CD4-positive, CD25-positive, alpha-beta regulatory T cell (primary cell): ENCODE results near the gene CEP112. TPM values are rescaled to one million over a fixed set of nuclear protein-coding genes. Genes with fewer than 3 reads are reported as not detected.

Source experiments
- ATAC-seq, 2 donors: fragments of 150-1000 bp; cut with Tn5 transposase; one replicate each; pipeline ENCODE4 v1.10.0; 2021; ENCODE audit warnings: low read depth in 2 of 2, moderate number of reproducible peaks in 2 of 2, moderate library complexity in 1 of 2
- DNase-seq, 3 donors: peaks; one replicate each; pipeline versions ENCODE4 v3.0.0 to v3.0.0-alpha.2; 2012 to 2022; ENCODE audit warnings: mixed read lengths in 1 of 3
- H3K27ac ChIP-seq: one replicate; pipeline ENCODE4 v1.7.0; 2013; ENCODE audit warnings: mild to moderate bottlenecking, low read length; ENCODE audit not compliant: insufficient read depth, poor library complexity, severe bottlenecking
- H3K27me3 ChIP-seq: one replicate; pipeline ENCODE4 v1.7.0; 2013; ENCODE audit warnings: low read length; ENCODE audit not compliant: control insufficient read depth, insufficient read depth
- H3K36me3 ChIP-seq: one replicate; pipeline ENCODE4 v1.7.0; 2013; ENCODE audit warnings: mild to moderate bottlenecking, low read length, moderate library complexity; ENCODE audit not compliant: control insufficient read depth, insufficient read depth
- H3K4me1 ChIP-seq: 2 replicates; pipeline ENCODE4 v1.7.0; 2013; ENCODE audit warnings: mild to moderate bottlenecking, low read length; ENCODE audit not compliant: insufficient read depth, control insufficient read depth, poor library complexity, severe bottlenecking
- H3K4me3 ChIP-seq: one replicate; pipeline ENCODE4 v1.7.0; 2013; ENCODE audit warnings: low read depth, mild to moderate bottlenecking, low read length, moderate library complexity
- H3K9me3 ChIP-seq, 2 experiments: 1 replicate in 1 of 2; 2 replicates in 1 of 2; pipeline ENCODE4 v1.7.0; 2013; ENCODE audit warnings: low read length in 2 of 2, mild to moderate bottlenecking in 1 of 2, moderate library complexity in 1 of 2; ENCODE audit not compliant: control insufficient read depth in 2 of 2
- H3K27ac Mint-ChIP-seq, 3 donors: one replicate each; pipeline ENCODE4 v1.8.0; 2020 to 2022; ENCODE audit warnings: mild to moderate bottlenecking in 3 of 3, mixed read lengths in 3 of 3, moderate library complexity in 2 of 3
- H3K27me3 Mint-ChIP-seq: one replicate; pipeline ENCODE4 v1.8.0; 2022; ENCODE audit warnings: mild to moderate bottlenecking, mixed read lengths
- H3K36me3 Mint-ChIP-seq: one replicate; pipeline ENCODE4 v1.8.0; 2020; ENCODE audit warnings: mixed read lengths
- H3K4me1 Mint-ChIP-seq, 4 donors: one replicate each; pipeline ENCODE4 v1.8.0; 2020 to 2022; ENCODE audit warnings: mixed read lengths in 4 of 4, mild to moderate bottlenecking in 1 of 4
- H3K4me3 Mint-ChIP-seq, 4 donors: one replicate each; pipeline ENCODE4 v1.8.0; 2020 to 2022; ENCODE audit warnings: mild to moderate bottlenecking in 4 of 4, mixed read lengths in 4 of 4, moderate library complexity in 3 of 4
- H3K9me3 Mint-ChIP-seq, 7 donors: one replicate each; pipeline ENCODE4 v1.8.0; 2020 to 2022; ENCODE audit warnings: mixed read lengths in 7 of 7, mild to moderate bottlenecking in 3 of 7, moderate library complexity in 2 of 7
- polyA plus RNA-seq, 4 donors: library from polyadenylated mRNA; unstranded; fragments of 300-500 nt; fragmentation: Illumina TruSeq; gene quantifications; one replicate each; pipeline ENCODE4 v1.2.3, GENCODE V29; 2021
- total RNA-seq: library from RNA; stranded (reverse); gene quantifications from one replicate; pipeline ENCODE4 v1.2.3, GENCODE V29; 2022

CEP112 gene
- total and polyA plus RNA-seq, 5 donors from 2014 or later: 0.15 to 2.3 (median 0.54) TPM; not detected in 1

DNA sequence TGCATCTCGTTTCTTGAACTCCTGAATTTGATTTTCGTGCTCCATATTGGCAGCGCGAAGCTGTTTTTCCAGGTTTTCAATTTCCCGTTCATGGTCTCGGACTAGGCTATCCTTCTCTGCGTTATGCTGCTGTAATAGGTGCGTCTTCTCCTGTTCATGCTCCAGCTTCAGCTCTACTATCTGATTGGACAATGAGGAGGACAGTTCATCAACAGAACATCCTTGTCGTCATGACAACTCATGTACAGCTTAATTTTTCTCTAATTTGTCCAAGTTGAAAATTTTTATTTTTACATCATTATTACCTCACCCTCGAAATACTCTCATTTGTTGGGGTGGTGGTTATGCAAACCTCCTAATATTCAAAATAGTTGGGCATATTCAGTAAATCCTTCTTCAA, 289.8 kb downstream of the CEP112 start:
- H3K27me3 ChIP-seq: no peaks in the 10 kb centered on the region
- ATAC-seq (no peak), DNase-seq (no peak)
- H3K27ac Mint-ChIP-seq: no peak overlapping the region
- H3K36me3 ChIP-seq: no peaks in the 10 kb centered on the region
- H3K4me1 Mint-ChIP-seq: no peaks in the 10 kb centered on the region
- no peaks in the 10 kb centered on the region for H3K36me3 Mint-ChIP-seq
- no peaks in the 10 kb centered on the region for H3K9me3 ChIP-seq
- H3K27me3 Mint-ChIP-seq: no peaks in the 10 kb centered on the region
- peaks cover 0 to 2% (median 0%) of the 10 kb centered on the region in 7 donors for H3K9me3 Mint-ChIP-seq
- H3K4me1 ChIP-seq: no peaks in the 10 kb centered on the region
- no peak overlapping the region for H3K4me3 Mint-ChIP-seq
- H3K4me3 ChIP-seq: no peak overlapping the region
- no peak overlapping the region for H3K27ac ChIP-seq

DNA sequence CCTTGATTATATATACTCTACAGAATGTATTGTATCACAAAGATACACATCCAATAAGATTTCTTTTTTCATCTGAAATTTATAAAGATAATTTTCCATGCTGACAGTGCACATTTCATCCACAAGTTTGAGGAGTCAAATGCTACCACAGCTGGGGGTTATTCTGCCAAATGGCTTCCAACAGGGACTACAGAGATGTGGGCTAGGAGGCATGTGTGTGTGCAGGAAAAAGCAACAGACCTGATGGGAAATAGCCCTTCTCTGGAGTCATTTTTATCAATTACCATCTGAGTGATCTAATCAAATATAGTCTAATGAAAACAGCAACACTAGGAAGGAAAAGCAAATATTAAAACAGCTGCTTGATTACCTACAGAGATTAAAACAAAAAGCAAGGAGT, 290.5 kb downstream of the CEP112 start:
- Mint-ChIP-seq H3K4me1 (no peaks in the 10 kb centered on the region), H3K27me3 (no peaks in the 10 kb centered on the region)

DNA sequence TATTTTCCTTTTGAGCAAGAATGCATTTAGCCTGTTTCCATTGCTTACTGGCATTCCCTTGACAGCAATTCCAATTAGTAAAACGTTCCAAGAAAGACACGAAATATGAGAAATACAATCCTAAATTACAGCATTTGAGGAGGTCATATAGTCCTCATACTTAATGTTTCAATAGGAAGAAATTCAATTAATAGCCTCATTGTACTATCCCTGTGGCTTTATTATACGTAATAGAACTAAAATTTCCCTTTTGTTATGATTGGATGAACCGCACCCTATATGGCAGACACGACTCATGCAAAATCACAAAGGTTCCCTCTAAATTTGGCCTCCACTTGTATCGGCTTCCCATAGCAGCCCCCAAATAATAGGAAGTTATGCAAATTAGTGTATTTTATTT, 291.7 kb downstream of the CEP112 start:
- ATAC-seq (no peak), DNase-seq (no peak)
- Histone ChIP-seq H3K4me1 (no peaks in the 10 kb centered on the region), H3K4me3 (no peak overlapping the region), H3K36me3 (no peaks in the 10 kb centered on the region), H3K27ac (no peak overlapping the region), H3K9me3 (no peaks in the 10 kb centered on the region), H3K27me3 (no peaks in the 10 kb centered on the region)
- Mint-ChIP-seq H3K4me1 (no peaks in the 10 kb centered on the region), H3K4me3 (no peak overlapping the region), H3K36me3 (no peaks in the 10 kb centered on the region), H3K27me3 (no peaks in the 10 kb centered on the region), H3K9me3 (peaks cover 0 to 2% (median 0%) of the 10 kb centered on the region in 7 donors), H3K27ac (no peak overlapping the region)

More for the DNA sequence above, 290.5 kb downstream of the CEP112 start:
- H3K27me3 ChIP-seq: no peaks in the 10 kb centered on the region
- ATAC-seq (no peak), DNase-seq (no peak)
- H3K4me3 Mint-ChIP-seq: no peak overlapping the region
- H3K4me3 ChIP-seq: no peak overlapping the region
- H3K36me3 ChIP-seq: no peaks in the 10 kb centered on the region
- H3K36me3 Mint-ChIP-seq: no peaks in the 10 kb centered on the region
- H3K9me3 ChIP-seq: no peaks in the 10 kb centered on the region
- H3K27ac Mint-ChIP-seq: no peak overlapping the region
- H3K9me3 Mint-ChIP-seq: peaks cover 0 to 2% (median 0%) of the 10 kb centered on the region in 7 donors
- H3K4me1 ChIP-seq: no peaks in the 10 kb centered on the region
- H3K27ac ChIP-seq: no peak overlapping the region

DNA sequence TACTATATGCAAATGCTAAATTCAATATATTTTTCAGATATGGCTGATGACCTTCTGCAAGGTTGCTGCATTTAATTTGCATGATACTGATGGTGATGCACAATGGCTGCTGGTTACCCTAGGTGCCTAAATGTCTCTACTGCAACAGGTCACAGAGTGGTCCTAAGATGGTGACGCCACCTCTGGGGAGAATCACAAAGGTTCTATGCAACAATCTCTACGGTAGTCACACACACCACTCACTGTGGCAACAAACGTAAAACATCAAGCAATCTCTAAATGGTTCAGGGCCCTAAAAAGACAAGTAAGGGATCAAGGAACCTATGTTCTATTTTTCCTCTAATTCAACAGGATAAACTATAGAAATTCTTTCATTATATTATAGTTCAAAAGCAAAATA, 293.3 kb downstream of the CEP112 start:
- no peak for DNase-seq
- H3K36me3 Mint-ChIP-seq: no peaks in the 10 kb centered on the region
- no peaks in the 10 kb centered on the region for H3K27me3 Mint-ChIP-seq
- no peak for ATAC-seq
- H3K4me1 ChIP-seq: no peaks in the 10 kb centered on the region
- H3K9me3 Mint-ChIP-seq: peaks cover 0 to 2% (median 0%) of the 10 kb centered on the region in 7 donors
- no peaks in the 10 kb centered on the region for H3K9me3 ChIP-seq
- H3K27ac Mint-ChIP-seq: no peak overlapping the region
- H3K4me3 Mint-ChIP-seq: no peak overlapping the region
- no peak overlapping the region for H3K27ac ChIP-seq
- H3K4me1 Mint-ChIP-seq: no peaks in the 10 kb centered on the region
- H3K36me3 ChIP-seq: no peaks in the 10 kb centered on the region
- H3K4me3 ChIP-seq: no peak overlapping the region
- H3K27me3 ChIP-seq: no peaks in the 10 kb centered on the region

DNA sequence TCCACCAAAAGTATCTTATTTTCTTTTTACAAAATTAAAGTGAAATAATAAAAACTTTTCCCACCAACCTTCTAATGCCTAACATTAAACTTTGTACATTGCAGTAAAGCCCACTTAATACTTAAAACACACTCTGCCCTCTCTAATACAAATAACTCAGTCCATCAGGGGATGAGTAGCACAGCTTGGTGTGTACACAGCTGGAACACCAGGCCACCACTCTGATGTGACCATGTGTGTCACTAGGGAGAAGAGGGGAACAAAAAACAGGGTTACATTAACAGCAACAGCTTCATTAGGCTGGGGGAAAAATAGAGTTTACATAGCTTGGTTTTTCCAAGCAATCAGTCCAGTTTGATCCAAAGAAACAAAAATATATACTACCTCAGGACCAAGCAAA, 295.0 kb downstream of the CEP112 start:
- no peaks in the 10 kb centered on the region for H3K4me1 ChIP-seq
- H3K36me3 Mint-ChIP-seq: no peaks in the 10 kb centered on the region
- no peak overlapping the region for H3K27ac ChIP-seq
- H3K4me3 ChIP-seq: no peak overlapping the region
- no peaks in the 10 kb centered on the region for H3K4me1 Mint-ChIP-seq
- no peak overlapping the region for H3K27ac Mint-ChIP-seq
- ATAC-seq (no peak), DNase-seq (no peak)
- H3K27me3 ChIP-seq: no peaks in the 10 kb centered on the region
- no peak overlapping the region for H3K4me3 Mint-ChIP-seq
- H3K9me3 Mint-ChIP-seq: peaks cover 0 to 2% (median 0%) of the 10 kb centered on the region in 7 donors
- H3K27me3 Mint-ChIP-seq: no peaks in the 10 kb centered on the region
- no peaks in the 10 kb centered on the region for H3K36me3 ChIP-seq
- H3K9me3 ChIP-seq: no peaks in the 10 kb centered on the region

DNA sequence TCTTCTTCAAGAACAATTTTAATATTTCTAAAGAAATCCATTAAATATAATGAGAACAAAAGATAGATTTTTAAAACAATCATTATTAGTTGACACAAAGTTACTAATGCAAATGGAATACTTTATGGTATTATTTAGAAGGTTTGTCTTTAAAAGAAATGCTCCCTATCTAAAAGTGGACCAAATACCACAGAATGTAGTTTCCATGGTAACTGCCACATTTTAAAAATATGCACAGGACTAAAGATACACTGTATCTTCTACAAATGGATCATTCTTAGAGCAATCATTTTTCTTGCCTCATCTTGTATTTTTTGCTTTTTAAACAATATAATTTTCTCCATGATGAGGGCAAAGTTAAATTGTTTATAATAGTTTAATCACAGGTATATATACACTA, 296.0 kb downstream of the CEP112 start:
- H3K4me1 ChIP-seq: no peaks in the 10 kb centered on the region
- no peaks in the 10 kb centered on the region for H3K36me3 Mint-ChIP-seq
- DNase-seq: no peak

DNA sequence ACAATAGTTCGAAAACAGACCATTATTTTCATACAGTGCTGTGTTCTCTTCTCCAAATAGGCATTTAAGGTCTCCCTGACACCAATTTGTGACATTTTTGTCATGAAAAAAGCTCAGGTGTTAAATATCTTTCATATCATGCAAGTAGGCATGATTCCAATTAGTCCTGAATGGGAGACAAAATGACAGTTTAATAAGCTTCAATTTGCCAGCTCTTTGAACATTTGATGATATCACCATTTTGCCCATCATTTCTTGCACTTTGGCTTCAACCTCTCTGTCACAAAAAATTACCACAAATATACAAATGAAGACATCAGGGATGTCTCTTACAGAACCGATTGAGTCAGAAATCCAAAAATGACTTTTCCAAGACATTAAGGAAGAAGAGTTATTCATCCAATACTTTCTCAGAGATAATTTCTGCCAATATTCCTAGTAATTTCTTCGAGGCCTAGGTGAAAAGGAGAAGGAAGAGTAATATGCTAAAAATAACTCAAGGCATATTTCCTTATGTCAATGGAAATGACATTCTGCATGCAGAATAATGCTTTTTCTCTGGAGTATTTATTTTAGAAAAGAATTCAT, 298.1 kb downstream of the CEP112 start:
- no peak for DNase-seq
- no peak overlapping the region for H3K27ac Mint-ChIP-seq
- Histone ChIP-seq H3K36me3 (no peaks in the 10 kb centered on the region), H3K4me3 (no peak overlapping the region), H3K27ac (no peak overlapping the region), H3K27me3 (no peaks in the 10 kb centered on the region), H3K9me3 (no peaks in the 10 kb centered on the region), H3K4me1 (no peaks in the 10 kb centered on the region)
- H3K4me3 Mint-ChIP-seq: no peak overlapping the region
- H3K36me3 Mint-ChIP-seq: no peaks in the 10 kb centered on the region
- no peak for ATAC-seq
- peaks cover 0 to 2% (median 0%) of the 10 kb centered on the region in 7 donors for H3K9me3 Mint-ChIP-seq
- no peaks in the 10 kb centered on the region for H3K27me3 Mint-ChIP-seq
- H3K4me1 Mint-ChIP-seq: no peaks in the 10 kb centered on the region

More for the DNA sequence above, 296.0 kb downstream of the CEP112 start:
- no peak overlapping the region for H3K4me3 Mint-ChIP-seq
- Histone ChIP-seq H3K9me3 (no peaks in the 10 kb centered on the region), H3K27ac (no peak overlapping the region), H3K36me3 (no peaks in the 10 kb centered on the region), H3K4me3 (no peak overlapping the region), H3K27me3 (no peaks in the 10 kb centered on the region)
- no peaks in the 10 kb centered on the region for H3K9me3 Mint-ChIP-seq
- H3K27ac Mint-ChIP-seq: no peak overlapping the region
- ATAC-seq: no peak
- no peaks in the 10 kb centered on the region for H3K27me3 Mint-ChIP-seq
- H3K4me1 Mint-ChIP-seq: no peaks in the 10 kb centered on the region

DNA sequence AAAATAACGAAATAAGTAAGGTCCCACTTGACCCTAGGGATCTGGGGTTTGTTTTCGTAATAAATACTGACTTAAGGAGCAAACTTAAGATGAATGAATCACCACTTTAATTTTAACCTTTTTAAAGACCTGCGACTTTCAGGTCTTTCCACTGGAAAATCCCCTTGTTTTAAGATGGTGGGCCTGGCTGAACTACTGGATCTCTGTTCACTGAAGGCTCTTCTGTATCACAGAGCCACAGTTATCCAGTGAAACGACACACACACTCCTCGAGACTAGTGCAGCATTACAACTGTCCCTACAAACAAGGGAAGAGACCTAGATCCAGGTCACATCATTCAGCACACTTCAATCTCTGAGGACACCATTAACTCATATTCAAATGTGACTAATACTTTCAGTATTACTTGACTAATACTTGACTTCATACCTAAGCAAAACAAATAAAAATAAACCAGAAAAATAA, 299.0 kb downstream of the CEP112 start:
- H3K4me3 Mint-ChIP-seq: no peak overlapping the region
- H3K27ac ChIP-seq: no peak overlapping the region

More for the DNA sequence above, 299.0 kb downstream of the CEP112 start:
- H3K4me1 ChIP-seq: no peaks in the 10 kb centered on the region
- no peaks in the 10 kb centered on the region for H3K27me3 ChIP-seq
- no peaks in the 10 kb centered on the region for H3K36me3 Mint-ChIP-seq
- no peaks in the 10 kb centered on the region for H3K4me1 Mint-ChIP-seq
- no peak overlapping the region for H3K4me3 ChIP-seq
- H3K27ac Mint-ChIP-seq: no peak overlapping the region
- ATAC-seq (no peak), DNase-seq (no peak)
- peaks cover 0 to 2% (median 0%) of the 10 kb centered on the region in 7 donors for H3K9me3 Mint-ChIP-seq
- no peaks in the 10 kb centered on the region for H3K36me3 ChIP-seq
- H3K27me3 Mint-ChIP-seq: no peaks in the 10 kb centered on the region
- no peaks in the 10 kb centered on the region for H3K9me3 ChIP-seq
